Measurements from ENCODE around the gene FKBP2. TPM values are rescaled to one million over a fixed set of nuclear protein-coding genes. Genes with fewer than 3 reads are reported as not detected.

The FKBP2 gene
- total RNA-seq, 4 donors from 2014 or later = 50.7 to 89.6 (median 56.0) TPM

GRCh38 chr11:64230171-64230984 is 10.5 kb upstream of the FKBP2 start, which contains the start of gene DNAJC4:
TSS of gene DNAJC4 (plus strand) at chr11:64230548. CDS start at chr11:64230855, 307 bp downstream.
- peak; percentile 76 for DNase-seq
- Histone ChIP-seq H3K27me3 (no peaks in the 10 kb centered on the region), H3K36me3 (no peaks in the 10 kb centered on the region), H3K27ac (peak within 1 kb of the TSS; percentile 86 to 97 (median 94)), H3K4me1 (peaks cover 33 to 90% (median 49%) of the 10 kb centered on the region in 3 donors), H3K9me3 (no peaks in the 10 kb centered on the region), H3K4me3 (peak within 1 kb of the TSS; percentile 55 to 88 (median 82))
- intact Hi-C loops (cut with DNase I) = no loop called here
- 0 to 1% methylated on average over 20 to 21 of the region's 62 CpGs for WGBS, 2 donors
- TF ChIP-seq CTCF (IDR thresholded peaks at IDR 0.05) (no peak), POLR2A (IDR thresholded peaks at IDR 0.05) (peak in 2 of 4 donors; percentile 24 to 57)

DNA sequence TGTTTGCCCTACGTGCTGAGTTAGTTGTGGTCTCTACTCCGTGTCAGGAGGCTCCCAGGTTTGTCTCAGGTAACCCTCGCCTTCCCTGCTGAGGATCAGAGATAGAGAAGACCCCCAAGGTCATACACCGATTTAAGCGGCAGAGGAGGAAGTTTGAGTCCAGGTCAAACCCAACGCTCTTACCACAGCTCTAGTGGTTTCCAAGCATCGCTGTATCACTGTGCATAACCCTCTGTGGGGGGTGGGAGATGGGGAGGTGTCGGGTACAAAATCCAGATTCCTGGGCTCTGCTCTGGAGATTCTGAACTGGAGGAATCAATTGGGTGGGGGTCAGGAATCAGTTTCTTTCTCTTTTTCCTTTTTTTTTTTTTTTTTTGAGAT is 9.9 kb upstream of the FKBP2 start:
- Histone ChIP-seq H3K27me3 (no peaks in the 10 kb centered on the region), H3K9me3 (no peaks in the 10 kb centered on the region), H3K27ac (peak overlapping the region; percentile 86 to 97 (median 94)), H3K4me1 (peaks cover 36 to 90% (median 53%) of the 10 kb centered on the region in 3 donors), H3K4me3 (peak overlapping the region; percentile 55 to 88 (median 82)), H3K36me3 (peaks cover 0 to 2% (median 0%) of the 10 kb centered on the region in 3 donors)
- TF ChIP-seq POLR2A (IDR thresholded peaks at IDR 0.05) (no peak), CTCF (IDR thresholded peaks at IDR 0.05) (no peak)
- 6 to 8% methylated on average over 3 to 5 of the region's 8 CpGs for WGBS, 2 donors
- intact Hi-C loops (cut with DNase I) = no loop called here
- no peak for DNase-seq

DNA sequence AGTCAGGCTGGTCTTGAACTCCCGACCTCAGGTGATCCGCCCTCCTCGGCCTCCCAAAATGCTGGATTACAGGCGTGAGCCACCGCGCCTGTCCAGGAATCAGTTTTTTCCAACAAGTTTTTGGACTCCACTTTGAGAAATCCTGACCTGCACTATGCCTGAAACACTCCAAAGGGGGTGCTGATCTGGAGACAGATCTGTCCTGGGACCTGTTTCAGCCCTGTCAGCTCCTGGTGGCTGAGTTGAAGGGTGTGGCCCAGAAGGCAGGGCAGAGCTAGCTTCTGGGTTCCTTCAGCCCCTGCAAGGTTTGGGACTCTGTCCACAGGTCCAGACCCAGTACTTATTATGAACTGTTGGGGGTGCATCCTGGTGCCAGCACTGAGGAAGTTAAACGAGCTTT is 9.3 kb upstream of the FKBP2 start:
- no peaks in the 10 kb centered on the region for H3K27me3 ChIP-seq
- H3K36me3 ChIP-seq = peaks cover 0 to 8% (median 0%) of the 10 kb centered on the region in 3 donors
- no peak for TF ChIP-seq CTCF (IDR thresholded peaks at IDR 0.05)
- no peak for TF ChIP-seq POLR2A (IDR thresholded peaks at IDR 0.05)
- no peaks in the 10 kb centered on the region for H3K9me3 ChIP-seq
- intact Hi-C loops (cut with DNase I) = no loop called here
- peak overlapping the region in 3 of 4 donors; percentile 12 to 94 (median 94) for H3K27ac ChIP-seq
- no peak overlapping the region for H3K4me3 ChIP-seq
- peaks cover 37 to 93% (median 54%) of the 10 kb centered on the region in 3 donors for H3K4me1 ChIP-seq
- 27 to 76% methylated on average over 1 to 6 of the region's 7 CpGs for WGBS, 2 donors
- no peak for DNase-seq

DNA sequence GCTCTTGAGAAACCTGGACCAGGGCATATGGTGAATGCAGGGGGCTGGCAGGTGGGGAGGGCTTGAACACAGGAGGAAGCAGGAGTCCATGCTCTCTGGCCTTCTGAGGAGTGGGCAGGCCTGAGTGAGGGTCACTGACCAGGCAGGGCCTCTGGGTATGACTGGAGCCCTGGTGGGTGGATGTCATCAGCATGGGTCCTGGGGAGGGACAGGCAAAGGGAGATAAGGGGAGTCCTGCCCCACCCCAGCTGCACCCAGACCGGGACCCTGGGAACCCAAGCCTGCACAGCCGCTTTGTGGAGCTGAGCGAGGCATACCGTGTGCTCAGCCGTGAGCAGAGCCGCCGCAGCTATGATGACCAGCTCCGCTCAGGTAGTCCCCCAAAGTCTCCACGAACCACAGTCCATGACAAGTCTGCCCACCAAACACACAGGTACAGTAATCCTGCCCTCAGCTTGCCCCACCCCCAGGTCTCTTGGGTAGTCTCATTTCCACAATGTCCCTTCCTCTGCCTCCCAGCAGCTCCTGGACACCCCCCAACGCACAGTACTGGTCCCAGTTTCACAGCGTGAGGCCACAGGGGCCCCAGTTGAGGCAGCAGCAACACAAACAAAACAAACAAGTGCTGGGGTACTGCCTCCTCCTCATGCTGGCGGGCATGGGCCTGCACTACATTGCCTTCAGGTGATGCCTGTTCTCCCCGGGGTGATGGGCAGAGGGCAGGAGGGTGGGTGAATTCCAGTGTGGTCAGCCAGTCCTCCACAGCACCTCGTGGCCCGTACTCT is 8.5 kb upstream of the FKBP2 start:
- no peak overlapping the region for H3K4me3 ChIP-seq
- DNase-seq = no peak
- H3K36me3 ChIP-seq = peaks cover 0 to 15% (median 0%) of the 10 kb centered on the region in 3 donors
- H3K4me1 ChIP-seq = peaks cover 33 to 93% (median 51%) of the 10 kb centered on the region in 3 donors
- intact Hi-C loops (cut with DNase I) = no loop called here
- no peak for TF ChIP-seq POLR2A (IDR thresholded peaks at IDR 0.05)
- no peak for TF ChIP-seq CTCF (IDR thresholded peaks at IDR 0.05)
- no peaks in the 10 kb centered on the region for H3K9me3 ChIP-seq
- H3K27me3 ChIP-seq = no peaks in the 10 kb centered on the region
- H3K27ac ChIP-seq = no peak overlapping the region
- WGBS, 2 donors = 75 to 82% methylated on average over 7 to 8 of the region's 15 CpGs

GRCh38 chr11:64232967-64233315 is 8.0 kb upstream of the FKBP2 start:
- TF ChIP-seq POLR2A (IDR thresholded peaks at IDR 0.05) (no peak), CTCF (IDR thresholded peaks at IDR 0.05) (no peak)
- intact Hi-C loops (cut with DNase I) = no loop called here
- DNase-seq = no peak
- Histone ChIP-seq H3K4me1 (peaks cover 33 to 93% (median 51%) of the 10 kb centered on the region in 3 donors), H3K27me3 (no peaks in the 10 kb centered on the region), H3K27ac (no peak overlapping the region), H3K9me3 (no peaks in the 10 kb centered on the region), H3K4me3 (no peak overlapping the region), H3K36me3 (peaks cover 0 to 21% (median 0%) of the 10 kb centered on the region in 3 donors)
- 69 to 83% methylated on average over 8 of the region's 8 CpGs for WGBS, 2 donors

Measured in esophagus squamous epithelium (tissue), 5 donors.